HG03520 (cell line): Measurements from ENCODE around the gene INPP4B.
"Not testable (repeated sequence)": the region's sequence is repeated elsewhere in the genome, so short reads cannot be mapped to it uniquely, and the experiment has no call there.

Experiments used
- ATAC-seq: cut with Tn5 transposase; IDR thresholded peaks from one replicate; pipeline ENCODE4 v1.9.1; 2021; ENCODE audit warnings: mild to moderate bottlenecking, moderate library complexity; ENCODE audit not compliant: unreplicated experiment

The INPP4B gene

GRCh38 chr4:142419712-142420111, 426.4 kb downstream of the INPP4B start:
- no peak for ATAC-seq

DNA sequence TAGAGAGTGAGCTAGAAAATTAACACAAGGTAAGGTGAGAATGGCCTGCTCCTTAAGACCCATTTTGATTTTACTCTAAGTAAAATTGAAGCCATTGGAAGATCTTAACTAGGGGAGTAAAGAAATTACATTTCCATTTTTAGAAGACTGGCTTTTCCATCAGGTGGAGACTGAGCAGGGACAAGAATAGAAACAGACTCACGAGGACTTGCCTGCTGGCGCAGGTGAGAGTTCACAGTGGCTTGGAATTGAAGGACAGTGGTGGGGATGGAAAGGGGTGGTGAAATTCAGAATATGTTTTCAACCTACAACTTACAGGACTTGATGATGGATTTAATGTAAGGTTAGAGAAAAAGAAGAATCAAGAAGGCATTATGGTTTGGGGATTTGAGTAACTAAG, 427.4 kb downstream of the INPP4B start:
- no peak for ATAC-seq

DNA sequence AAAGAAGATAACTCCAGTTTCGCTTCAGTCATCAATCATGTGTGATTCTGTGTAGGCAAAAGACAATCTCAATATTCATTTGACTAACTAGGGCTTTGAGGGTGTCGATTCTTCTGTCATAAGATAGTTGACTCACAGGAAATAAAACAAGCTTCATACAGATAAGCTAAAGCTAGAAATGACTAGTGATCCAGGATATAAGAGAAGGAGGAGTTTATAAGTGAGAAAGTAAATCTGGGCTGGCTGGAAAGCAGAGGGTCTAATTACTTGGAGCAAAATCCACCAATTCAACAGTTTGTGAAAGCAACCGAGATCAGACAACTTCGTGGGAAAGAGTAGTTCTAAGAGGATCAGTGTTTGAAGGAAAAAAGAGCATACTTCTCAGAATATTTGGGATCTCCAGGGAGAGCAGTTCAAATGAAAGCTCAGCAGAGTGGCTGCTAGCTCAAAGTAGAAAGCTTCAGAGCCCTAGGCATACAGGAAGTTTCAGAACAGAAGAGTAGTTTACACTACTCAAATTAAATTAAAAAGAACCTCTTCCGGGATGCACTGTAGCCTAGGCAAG, 429.3 kb downstream of the INPP4B start:
- no peak for ATAC-seq

DNA sequence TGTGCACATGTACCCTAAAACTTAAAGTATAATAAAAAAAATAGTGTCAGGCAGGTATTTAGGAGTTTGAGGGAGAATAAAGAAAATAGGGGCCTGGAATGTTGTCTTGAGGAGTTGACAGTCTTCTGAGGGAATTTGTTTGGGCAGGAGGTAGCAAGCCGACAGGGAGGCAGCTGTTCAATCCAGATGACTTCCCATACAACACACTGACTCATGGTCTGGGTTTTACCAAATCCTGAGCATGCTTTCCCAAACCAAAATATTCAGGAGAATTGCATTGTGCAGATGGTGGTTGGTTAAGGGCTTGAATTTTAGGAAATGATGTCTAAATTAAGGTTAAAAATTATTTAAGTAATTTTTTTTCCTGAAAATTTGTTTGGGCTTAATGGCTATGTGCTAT, 430.0 kb downstream of the INPP4B start:
- no peak for ATAC-seq

GRCh38 chr4:142414366-142414990, 431.6 kb downstream of the INPP4B start:
- no peak for ATAC-seq

- ATAC-seq = no peak
Measured at GRCh38 chr4:142413485-142413884, 432.6 kb downstream of the INPP4B start.

DNA sequence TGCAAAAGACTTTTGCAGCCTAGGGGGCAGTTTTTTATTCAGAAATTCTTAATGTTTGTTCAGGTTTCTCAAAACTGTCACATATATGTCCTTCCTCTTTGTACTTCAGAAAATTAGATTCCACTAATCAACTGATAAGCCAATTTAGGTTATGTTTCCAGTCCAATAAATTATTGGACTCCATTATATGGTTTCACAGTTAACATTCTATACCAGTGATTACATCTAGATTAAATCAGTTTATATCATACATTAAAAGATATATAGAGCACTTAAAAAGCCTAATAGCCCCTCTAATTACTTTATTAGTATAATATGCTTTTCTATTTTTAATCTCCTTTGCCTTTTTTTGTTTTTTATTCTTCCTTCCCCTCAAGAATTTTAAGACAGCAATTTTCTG, 434.1 kb downstream of the INPP4B start:
- no peak for ATAC-seq

- no peak for ATAC-seq
Measured at GRCh38 chr4:142408003-142408441, 438.1 kb downstream of the INPP4B start.

DNA sequence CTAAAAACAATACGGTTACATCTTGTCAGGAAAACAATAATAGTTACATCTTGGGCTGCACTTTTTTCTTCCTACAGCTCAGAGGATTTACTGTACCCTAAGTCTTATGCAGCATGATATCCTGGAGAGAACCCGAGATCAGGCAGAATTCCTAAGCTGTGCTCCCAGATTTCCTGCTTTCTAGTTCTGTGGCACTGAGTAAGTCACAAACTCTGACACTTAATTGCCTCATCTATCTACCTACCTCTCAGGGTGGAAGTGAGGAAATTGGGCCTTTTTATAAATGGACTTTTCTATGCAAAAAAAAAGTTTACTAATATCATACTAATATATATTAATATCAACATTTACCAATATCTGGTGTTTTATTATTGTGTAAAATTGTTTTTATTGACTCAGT, 438.5 kb downstream of the INPP4B start:
- no peak for ATAC-seq

- no peak for ATAC-seq
Measured at GRCh38 chr4:142406917-142407501, 439.1 kb downstream of the INPP4B start.

DNA sequence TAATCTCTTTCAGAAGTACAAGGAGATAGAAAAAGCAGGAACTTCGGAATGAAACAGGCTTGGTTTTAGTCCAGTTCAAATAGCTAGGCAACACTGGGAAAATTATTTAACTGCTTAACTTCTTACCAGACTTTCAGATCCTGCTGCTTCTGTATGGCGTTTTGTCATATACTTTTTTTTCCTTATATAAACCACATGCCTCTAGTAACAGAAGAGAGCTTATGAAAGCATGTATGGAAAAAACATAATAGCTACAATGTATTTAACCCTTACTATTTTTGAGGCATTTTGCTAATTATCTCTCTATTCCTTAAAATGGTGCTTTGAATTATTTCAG, 439.6 kb downstream of the INPP4B start:
- ATAC-seq = no peak

DNA sequence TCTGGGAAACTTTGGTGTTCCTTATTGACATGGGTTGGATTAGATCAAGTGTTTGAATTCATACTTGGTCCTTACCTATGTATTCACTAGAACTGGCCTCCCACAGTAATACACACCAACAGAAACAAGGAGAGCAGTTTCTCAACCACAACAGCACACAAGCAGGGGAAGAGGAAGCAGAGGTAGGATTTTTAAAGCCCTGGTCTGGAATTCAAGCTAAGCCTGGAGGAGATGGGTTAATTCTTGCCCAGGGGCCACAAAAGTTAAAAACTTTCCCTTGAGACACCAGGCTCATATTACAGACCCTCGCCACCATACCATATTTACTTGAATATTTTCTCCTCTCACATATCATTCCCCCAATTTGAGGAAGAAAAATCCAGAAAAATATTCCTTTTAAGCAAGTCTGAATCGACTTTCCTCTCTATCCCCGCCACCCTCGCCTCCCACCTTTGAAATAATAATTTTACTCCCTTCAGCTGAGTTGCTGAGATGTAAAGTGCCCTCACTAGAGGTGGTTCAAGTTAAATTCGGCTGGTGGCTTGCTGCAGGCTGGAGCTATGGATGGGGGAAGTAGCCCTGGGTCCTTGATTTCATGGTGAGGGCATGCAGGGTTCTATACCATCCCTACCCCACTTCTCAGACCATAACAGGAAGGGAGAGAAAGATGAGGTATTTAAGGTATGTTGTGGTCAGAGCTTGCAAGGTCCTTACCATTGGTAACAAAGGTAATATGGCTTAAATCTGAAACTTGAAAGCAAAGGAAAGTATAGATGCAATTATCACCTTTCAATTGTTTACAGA, 440.2 kb downstream of the INPP4B start:
- ATAC-seq = peak; percentile 32

GRCh38 chr4:142405021-142405694, 440.9 kb downstream of the INPP4B start:
- ATAC-seq = peak; percentile 49

DNA sequence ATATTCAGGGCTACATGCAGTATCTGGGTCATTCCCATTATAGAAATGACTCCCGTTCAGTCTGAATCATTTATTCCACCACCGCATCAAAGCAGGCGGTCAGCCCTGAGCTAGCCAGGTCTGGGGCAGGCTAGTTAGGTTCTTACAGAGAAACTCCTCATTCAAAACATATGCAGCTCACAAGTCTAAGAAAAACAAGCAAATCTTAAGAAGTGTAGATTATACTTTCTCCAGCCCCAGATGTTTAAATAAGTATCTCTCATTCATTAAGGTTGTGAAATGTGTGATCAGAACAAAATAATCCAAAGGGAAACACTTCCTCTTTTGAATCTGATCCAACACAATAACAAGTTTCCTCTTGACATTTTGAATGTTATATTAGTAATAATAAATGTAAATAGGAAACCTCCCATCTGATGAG, 441.9 kb downstream of the INPP4B start:
- ATAC-seq = no peak

DNA sequence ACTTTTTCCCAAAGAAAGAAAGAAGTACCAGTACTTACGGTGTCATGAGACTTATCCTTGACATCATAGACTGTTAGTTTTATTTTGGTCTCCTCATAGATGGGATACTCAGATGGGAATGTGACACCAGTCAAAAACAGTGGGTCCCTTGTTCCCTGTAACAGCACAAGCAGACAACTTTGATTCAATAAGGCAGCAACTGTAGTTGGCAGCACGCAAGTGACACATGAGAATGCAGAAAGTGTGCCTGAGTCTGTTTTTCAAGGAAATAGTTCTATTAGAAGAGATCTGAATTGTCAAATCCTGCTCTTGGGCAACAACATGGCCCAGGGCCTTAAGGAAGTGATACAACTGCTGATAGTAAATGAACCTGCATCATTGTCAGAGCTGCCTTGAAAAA, 443.2 kb downstream of the INPP4B start:
- no peak for ATAC-seq

- no peak for ATAC-seq
Measured at GRCh38 chr4:142402156-142402555, 443.9 kb downstream of the INPP4B start.

- not testable (repeated sequence) for ATAC-seq
Measured at GRCh38 chr4:142397364-142397991, 448.6 kb downstream of the INPP4B start.

DNA sequence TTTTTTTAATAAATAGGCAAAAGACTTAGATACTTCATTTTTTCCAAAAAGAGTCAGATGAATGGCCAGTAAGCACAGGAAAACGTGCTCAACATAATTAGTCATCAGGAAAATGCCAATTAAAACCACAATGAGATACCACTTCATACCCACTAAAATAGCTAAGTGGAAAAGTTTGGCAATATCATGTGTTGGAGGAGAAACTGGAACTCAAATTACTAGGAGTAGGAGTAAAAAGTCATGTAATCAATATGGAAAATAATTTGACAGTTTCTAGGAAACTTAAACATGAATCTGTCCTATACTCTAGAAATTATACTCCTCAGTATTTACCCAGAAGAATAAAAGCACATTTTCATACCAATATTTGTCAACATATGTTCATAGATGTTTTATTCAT, 449.8 kb downstream of the INPP4B start:
- ATAC-seq = no peak

- ATAC-seq = no peak
Measured at GRCh38 chr4:142393127-142393526, 453.0 kb downstream of the INPP4B start.

DNA sequence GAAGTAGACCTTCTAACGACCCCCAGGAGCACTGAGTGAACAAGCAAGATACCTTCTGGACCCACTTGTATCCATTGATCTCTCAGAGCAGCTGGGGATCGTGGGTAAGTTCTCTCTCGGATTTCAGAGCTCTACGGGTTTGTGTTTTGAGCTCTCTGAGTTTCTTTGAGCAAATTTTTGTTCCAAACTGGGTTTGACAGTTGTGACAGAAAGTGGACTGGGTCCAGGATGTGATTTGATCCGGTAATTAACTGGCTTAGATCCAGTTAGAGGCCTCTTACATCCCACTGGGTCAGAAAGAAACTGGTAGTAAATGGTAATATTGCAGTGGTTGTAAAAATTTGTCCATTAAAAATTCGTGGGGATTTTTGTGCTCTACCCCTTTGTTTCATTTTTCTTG, 459.2 kb downstream of the INPP4B start:
- no peak for ATAC-seq

DNA sequence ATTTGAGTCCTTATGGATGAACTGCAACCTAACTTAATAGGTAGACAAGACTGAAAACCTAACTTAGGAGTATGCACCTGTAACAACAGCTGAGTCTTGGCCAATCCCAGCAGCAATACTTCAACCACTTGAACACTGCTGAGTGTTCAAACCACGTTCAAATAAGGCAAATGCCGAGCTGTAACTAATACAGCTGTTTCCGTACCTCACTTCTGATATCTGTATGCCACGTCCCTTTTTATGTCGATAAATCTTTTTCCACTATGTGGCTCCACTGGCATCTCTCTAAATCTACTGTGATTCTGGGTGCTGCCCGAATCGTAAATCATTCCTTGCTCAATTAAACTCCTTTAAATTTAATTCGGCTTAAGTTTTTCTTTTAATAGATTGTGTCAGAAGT, 459.7 kb downstream of the INPP4B start:
- ATAC-seq = no peak
